HG03280 (cell line): Measurements from ENCODE around the gene MNS1.
"Not testable (repeated sequence)": the region's sequence is repeated elsewhere in the genome, so short reads cannot be mapped to it uniquely, and the experiment has no call there.

Source experiments
- ATAC-seq: cut with Tn5 transposase; IDR thresholded peaks from one replicate; pipeline ENCODE4 v1.9.1; 2021; ENCODE audit warnings: mild to moderate bottlenecking, moderate library complexity; ENCODE audit not compliant: unreplicated experiment

MNS1 gene

DNA sequence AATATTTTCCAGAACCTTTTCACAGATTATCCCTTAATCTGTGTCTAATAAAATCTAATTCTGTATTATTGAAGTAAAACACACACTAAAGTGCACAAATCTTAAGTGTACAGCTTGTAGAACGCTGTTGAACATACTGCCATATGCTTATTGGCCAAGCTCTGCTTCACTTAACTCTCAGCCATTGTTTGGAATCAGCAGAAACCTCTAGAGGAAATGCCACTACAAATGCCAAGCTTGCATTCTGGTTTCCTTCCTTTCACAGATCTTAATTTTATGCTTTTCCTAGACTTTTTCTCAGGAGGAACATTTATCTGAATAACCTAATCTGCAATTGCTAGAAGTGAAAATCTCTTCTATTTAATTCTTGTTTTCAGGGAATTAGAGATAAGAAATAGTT is 10.1 kb downstream of the MNS1 start:
- no peak for ATAC-seq

DNA sequence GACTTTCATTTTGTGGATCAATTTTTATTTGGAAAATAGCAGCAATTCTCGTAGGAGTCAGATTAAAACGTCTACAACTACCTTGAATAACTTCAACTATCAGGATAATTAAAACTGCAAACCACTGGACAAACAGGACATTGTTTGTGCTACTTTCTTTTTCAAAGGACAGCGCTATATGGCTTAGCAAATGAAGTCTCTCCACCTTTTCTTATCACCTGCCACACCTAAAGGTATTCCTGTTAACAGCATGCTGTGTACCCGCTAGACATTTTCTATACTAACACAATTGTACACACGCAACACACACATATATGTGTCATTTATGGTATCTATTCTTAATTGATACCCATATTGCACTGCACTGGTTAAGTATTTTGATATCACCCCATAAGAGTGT is 19.2 kb downstream of the MNS1 start:
- ATAC-seq, result no peak

DNA sequence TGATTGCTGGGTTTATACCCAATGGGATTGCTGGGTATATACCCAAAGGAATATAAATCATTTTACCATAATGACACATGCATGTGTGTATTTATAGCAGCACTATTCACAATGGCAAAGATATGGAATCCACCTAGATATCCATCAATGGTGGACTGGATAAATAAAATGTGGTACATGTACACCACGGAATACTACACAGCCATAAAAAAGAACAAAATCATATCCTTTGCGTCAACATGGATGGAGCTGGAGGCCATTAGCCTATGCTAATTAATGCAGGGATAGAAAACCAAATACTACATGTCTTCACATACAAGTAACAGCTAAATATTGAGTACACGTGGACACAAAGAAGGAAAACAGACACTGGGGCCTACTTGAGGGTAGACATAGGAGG is 22.6 kb downstream of the MNS1 start:
- no peak for ATAC-seq

DNA sequence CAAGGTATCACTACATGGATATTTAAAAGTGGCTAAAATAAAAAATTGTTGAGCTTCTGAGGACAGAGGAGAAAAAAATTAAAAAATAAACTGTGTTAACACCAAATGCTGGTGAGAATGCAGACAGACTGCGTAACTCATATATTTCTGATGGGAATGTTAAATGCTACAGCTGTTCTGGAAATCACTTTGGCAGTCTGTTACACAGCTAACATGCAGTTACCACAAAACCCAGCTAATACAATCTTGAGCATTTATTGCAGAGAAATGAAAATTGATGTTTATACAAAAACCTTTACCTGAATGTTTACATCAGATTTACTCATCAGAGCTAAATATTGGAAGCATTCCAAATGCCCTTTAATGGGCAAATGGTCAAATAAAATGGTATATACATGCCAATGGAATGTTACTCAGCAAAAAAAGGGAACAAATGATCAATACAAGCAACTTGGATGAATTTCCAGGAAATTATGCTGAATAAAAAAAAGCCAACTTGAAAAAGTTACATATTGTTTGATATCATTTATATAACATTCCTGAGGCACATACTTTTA is 24.6 kb downstream of the MNS1 start:
- ATAC-seq, result no peak

DNA sequence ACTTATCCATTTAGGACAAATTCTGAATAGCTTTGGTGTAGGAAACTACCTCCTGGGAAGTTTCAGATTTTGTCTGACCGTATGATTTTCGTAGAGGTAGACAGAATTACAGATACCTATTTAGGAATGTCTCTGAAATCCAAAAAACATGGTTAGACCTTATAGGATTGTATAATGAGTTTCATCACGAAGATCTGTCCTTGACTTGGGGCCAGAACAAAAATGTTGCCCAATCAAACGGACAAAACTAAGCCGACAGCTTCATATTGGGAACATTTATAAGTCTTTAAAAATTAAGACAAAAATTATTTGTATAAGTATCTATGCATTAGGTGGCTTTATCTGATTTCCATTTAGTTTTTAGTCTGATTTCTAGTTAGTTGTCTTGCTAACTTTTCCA is 32.6 kb downstream of the MNS1 start:
- no peak for ATAC-seq

DNA sequence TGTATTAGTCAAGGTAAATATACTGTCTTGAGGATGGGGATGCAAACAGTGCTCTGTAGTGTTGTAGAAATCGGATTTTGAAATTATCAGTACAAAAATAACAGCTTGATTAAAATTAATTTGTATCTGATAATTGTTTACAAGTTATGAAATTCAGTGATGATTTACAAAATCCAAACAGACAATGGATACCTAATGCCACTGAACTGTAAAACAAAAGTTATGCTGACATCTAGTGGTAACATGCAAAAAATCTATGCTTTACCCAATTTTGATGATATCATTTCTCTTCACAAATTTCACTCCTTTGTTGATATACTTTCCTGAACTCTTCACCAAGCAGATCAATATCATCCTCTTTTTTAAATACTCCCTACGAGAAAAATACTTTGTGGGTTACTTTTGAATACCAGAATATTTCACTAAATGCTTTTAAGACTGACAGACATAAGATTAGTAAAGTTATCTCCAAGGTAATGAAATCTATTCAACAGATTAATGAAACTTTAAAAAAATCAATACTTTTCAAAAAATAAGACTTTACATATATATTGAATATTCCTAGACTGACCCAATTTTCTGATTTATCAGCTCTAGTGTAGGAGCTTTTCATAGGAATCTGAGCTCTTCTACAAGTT is 36.0 kb downstream of the MNS1 start:
- ATAC-seq, result peak; percentile 50

DNA sequence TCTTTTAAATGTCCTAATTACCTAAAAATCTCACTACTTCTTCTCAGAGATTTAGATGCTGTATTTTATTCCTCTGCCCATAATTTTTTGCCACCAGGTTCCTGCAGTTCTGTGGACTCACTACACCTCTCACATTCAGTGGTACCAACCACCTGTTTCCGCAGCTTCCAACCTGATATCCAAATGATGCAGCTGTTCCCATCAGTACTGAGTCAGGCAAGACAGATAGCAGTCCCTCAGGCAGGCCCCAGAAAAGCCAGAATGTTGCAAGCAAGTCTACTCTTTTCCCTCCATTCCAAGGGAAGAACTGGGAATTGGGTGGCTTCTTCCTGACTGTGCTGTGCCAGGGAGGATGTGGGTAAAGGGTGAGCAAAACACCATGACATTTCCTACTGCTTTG is 39.0 kb downstream of the MNS1 start:
- no peak for ATAC-seq

DNA sequence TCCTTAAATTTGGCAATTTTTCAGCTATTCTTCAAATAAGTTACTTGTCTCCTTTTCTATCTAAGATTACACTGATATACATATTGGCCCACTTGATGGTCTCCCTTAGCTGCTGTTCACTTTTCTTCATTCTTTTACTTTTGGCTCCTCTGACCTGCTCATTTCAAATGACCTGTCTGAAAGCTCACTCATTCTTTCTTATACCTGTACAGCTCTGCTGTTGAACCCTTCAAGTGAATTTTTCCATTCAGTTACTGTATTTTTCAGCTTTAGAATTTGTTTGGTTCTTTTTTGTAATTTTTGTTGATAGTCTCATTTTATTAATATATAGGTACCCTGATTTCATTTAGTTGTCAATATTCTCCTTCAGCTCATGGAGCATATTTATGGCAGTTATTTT is 39.7 kb downstream of the MNS1 start:
- no peak for ATAC-seq

DNA sequence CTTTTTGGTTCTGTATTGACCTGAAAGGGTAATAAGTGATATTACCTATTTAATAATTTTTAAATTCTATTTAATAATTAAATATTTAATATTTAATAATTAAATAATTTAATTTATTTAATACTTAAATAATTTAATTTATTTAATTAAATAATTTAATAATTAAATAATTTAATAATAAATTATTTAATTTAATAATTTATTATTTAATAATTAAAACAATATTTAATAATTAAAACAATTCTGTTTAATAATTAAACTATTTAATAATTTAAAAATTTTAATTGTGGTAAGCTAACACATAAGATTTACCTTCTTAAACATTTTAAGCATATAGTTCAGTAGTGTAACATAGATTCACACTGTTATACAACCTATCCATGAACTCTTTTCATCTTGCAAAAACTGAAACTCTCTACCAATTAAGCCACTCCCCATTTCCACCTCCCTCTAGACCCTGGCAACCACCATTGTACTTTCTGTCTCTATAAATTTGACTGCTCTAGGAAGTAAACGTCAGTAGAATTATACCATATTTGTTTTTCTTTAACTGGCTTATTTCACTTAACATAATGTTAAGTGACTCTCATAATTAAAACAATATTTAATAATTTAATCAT is 51.7 kb downstream of the MNS1 start:
- not testable (repeated sequence) for ATAC-seq

DNA sequence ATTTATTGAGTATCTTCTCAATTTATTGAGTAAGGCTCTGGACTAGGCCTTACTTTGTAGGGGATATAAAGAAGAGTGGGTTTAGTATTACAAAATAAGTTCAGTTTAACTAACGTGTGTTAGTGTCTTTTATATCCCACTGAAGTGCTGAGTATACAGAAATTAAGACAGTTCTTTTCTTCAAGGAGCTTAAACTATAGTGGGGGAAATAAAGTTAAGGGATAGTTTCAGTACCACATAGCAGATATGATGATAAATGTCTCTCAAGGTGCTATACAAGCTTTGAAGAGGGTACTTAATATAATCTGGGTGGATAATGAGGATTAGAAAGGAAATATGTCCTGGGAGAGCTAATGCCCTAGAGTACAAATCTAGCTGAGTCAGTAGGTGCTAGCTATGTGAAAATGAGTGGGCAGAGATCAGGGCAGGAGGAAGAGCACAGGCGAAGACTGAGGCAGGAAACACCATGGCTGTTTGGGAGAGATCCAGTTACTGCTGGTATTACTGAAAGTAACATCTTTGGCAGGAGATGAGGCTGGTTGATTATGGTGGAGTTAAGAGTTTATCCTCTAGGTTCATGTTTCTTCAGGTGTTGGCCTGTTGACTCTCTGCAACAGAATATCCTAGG is 53.7 kb downstream of the MNS1 start:
- ATAC-seq, result no peak

DNA sequence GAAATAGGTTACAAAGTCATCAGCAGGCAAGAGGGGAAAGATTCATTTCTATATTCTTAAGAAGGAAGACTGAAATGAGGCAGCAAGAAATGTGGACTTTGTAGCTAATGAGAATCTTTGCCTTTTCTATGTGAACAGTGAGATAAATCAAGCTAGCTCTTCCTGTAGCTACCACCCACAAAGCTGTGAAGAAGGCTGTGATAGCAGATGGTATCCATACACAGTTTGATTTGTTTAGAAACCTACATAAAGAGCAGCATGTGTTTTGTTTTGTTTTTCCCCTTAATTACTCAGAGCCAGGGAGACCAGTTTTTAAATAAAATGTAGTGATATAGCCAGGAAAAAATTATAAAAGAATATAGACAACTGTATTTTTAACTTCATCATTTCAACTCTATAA is 54.2 kb downstream of the MNS1 start:
- no peak for ATAC-seq

DNA sequence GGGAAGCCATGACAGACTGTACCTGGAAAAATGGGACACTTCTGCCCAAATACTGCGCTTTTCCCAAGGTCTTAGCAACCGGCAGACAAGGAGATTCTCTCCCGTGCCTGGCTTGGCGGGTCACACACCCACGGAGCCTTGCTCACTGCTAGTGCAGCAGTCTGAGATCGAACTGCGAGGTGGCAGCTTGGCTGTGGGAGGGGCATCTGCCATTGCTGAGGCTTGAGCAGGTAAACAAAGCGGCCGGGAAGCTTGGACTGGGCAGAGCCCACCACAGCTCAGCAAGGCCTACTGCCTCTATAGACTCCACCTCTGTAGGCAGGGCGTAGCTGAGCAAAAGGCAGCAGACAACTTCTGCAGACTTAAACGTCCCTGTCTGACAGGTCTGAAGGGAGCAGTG is 65.7 kb downstream of the MNS1 start:
- not testable (repeated sequence) for ATAC-seq

DNA sequence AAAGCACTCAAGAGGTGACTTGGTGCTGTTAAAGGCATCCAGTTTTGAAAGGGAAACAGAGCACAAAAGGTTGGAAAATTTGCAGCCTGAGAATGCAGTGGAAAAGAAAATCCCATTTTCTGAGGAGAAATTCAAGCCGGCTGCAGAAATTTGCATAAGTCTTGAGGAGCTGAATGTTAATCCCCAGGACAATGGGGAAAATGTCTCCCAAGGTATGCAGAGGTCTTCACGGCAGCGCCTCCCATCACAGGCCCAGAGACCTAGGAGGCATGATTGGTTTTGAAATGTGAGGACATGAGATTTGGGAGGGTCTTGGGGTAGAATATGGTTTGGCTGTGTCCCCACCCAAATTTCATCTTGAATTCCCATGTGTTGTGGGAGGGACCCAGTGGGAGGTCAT is 67.6 kb downstream of the MNS1 start:
- ATAC-seq, result not testable (repeated sequence)

DNA sequence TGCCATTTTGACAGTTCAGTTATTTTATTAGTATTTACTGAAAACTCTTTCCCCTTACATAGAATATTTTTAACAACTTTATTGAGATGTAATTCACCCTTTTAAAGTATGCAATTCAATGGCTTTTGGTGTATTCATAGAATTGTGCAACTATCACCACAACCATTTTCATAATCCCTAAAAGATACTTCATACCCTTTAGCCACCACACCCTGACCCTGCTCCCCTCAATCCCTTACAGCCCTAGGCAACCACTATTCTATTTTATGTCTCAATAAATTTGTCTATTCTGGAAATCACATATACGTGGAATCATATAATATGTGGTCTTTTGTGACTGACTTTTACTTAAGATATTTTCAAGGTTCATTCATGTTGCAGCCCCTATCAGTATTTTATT is 70.0 kb downstream of the MNS1 start:
- ATAC-seq, result no peak

DNA sequence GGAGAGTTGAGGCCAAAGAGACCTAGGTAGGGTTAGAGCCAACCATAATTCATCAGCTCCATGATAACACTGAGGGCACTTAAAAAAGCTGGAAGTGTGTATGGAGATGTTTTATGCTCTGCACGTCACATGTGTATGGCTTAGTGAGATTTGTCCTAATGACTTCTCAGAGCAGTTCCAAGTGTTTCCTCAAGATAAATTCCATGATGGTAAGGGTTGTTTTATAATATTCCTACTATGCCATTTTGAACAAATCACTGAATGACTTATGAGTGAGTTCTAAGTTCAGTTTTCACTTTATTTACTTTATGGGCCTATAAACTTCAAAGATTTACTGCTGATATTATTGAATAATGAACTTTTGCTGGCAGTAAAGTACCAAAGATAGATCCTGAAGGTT is 71.7 kb downstream of the MNS1 start:
- ATAC-seq, result no peak

DNA sequence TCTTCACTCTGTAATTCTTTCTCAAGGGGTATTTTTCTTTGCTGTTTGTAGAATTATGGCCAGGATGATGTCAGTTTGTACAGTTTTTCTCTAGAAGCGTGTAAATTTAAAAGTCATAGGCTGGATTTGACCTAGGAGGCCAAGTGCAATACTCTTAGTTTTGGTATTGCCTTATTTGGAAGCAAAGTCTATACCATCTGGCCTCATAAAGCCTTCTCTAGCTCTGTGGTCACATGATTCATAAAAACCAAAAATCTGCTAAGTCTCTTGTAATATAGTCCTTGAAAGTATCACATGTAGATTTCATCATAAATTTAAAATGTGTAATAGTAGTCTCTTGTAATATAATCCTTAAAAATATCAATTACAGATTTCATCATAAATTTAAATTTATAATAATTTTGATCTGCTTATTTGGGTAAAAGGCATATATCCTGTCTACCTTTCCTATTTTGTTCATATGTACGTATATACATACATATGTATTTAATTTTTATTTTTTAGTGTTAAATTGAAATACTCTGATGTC is 74.1 kb downstream of the MNS1 start:
- ATAC-seq, result no peak

DNA sequence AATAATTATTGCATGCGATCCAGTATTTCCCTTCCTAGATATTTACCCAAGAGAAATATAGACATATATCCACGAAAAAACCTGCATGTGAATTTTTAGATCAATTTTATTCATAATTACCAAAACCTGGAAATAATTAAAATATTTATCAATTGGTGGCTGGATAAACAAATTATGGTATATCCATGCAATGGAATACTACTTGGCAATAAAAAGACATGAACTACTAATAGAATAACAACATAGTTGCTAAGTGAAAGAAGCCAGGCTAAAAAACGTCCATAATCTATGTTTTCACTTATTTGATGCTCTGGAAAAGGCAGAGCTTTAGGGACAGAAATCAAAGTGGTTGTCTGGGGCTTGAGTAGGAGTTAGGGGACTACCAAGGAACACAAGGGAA is 79.0 kb downstream of the MNS1 start:
- no peak for ATAC-seq

DNA sequence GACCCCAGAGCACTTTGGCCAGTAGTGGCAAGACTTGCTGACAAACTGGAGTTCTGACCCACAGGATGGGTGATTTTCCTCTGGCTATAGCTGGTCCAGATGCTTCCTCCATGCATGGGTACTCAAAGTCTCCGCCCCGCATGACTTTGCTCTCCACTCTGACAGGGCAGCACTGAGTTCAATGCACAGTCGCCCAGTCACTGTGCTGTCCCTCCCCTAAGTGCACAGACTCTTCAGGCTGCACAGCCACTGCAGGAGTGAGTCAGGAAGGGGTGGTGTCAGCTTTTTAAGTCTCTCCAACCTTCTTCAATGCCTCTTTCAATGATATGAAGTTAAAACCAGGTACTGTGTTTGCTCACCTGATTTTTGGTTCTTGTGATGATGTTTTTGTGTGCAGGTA is 81.9 kb downstream of the MNS1 start:
- ATAC-seq, result no peak
